ENCODE data around the gene PCDH10. TPM values are rescaled to one million over a fixed set of nuclear protein-coding genes. Genes with fewer than 3 reads are reported as not detected.

PCDH10 gene
- 0.22 and 0.39 TPM in 2 replicates for total RNA-seq

GRCh38 chr4:133148690-133149363, at the start of gene PCDH10:
PCDH10 (plus strand) TSS chr4:133149294; CDS start chr4:133150141, 847 bp downstream.

Data from placental epithelial cell (primary cell).